GM18526 (cell line): ENCODE results near the gene ADAMTS3.

ENCODE experiments used
- POLR2A ChIP-seq: IDR thresholded peaks from 3 replicates; pipeline ENCODE4 v1.6.1; 2011; ENCODE audit not compliant: insufficient read length; ENCODE audit errors: extremely low read depth

The ADAMTS3 gene

GRCh38 chr4:72275381-72275780 lies 293.6 kb downstream of the ADAMTS3 start:
- no peak for TF ChIP-seq POLR2A

DNA sequence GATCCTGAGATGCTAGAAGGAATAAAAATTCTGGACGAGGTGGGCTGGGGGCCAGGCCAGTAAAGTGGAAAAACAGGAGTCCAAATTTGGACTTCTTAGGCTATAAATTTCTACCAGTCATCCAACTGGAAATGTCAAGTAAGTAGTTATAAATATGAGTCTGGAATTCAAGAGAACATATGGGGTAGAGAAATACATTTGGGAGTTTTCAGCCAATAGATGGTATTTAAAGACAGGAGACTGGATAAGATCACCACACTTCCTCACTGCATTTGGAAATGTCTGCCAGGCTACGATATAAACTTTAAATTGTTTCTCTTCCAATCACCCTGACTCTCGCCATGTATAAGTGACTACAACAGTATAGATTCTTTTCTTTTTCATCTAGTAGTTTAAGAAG lies 294.8 kb downstream of the ADAMTS3 start:
- no peak for TF ChIP-seq POLR2A

DNA sequence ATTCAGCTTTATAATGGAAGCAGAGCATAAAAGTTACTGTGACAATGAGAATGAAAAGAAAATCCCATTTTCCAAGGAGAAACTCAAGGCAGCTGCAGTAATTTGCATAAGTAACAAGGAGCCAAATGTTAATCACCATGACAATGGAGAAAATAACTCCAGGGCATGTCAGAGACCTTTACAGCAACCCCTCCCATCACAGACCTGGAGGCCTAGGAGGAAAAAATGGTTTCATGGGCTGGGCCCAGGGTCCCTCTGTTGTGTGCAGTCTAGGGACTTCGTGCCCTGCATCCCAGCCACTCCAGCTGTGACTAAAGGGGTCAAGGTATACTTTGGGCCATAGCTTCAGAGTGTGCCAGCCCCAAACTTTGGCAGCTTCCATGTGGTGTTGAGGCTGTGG lies 313.8 kb downstream of the ADAMTS3 start:
- no peak for TF ChIP-seq POLR2A

DNA sequence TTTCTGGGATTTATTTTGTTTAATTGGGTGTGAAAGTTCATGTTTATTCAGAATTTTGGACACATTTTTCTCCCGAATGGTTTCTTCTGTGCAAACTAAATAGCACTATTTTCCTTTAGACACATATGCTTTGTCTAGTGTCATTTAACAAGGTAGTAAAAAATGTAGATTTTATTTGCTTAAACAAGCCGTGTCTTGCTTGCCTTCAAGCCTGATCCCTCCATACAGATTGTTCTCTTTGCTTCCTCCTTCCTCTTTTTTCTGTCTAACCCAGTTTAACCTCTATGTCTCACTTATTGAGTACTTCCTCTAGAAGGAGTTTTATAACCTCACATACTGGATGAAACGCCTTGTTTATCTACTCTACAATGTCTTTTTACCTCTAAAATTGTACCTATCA lies 325.4 kb downstream of the ADAMTS3 start:
- TF ChIP-seq POLR2A = no peak

DNA sequence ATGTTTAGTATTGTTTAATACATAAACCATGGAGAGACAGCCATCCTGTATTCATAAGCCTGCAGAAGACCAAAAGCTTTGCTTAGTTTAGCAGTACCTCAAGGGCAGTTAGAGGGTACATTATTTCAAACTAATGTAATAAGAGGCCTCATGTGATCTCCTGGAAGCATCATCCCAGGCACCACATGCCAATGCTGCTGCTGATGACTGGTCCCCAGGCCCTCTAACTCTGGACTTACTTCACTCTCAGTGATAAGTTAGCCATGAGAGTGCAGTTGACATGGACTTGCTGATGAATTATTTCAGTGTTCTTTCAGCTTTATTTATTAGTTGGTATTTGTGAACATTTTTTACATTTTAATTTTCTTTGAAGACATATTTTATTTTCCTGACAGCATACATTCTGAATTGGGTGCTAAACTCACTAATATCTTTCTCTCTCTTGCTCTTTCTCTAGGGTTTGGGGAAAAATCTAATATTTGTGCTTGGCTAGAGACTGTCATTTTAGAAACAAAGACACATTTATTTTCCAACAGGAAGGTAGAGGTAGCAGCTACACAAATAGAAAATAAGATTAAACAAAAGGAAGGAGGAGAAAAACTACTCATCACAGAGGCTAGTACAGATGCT lies 329.4 kb downstream of the ADAMTS3 start:
- TF ChIP-seq POLR2A = no peak
